ENCODE results near the gene SKOR1. TPM values are rescaled to one million over a fixed set of nuclear protein-coding genes. Genes with fewer than 3 reads are reported as not detected.

Gene SKOR1
- total RNA-seq, 1 donor, result 0.36 TPM

DNA sequence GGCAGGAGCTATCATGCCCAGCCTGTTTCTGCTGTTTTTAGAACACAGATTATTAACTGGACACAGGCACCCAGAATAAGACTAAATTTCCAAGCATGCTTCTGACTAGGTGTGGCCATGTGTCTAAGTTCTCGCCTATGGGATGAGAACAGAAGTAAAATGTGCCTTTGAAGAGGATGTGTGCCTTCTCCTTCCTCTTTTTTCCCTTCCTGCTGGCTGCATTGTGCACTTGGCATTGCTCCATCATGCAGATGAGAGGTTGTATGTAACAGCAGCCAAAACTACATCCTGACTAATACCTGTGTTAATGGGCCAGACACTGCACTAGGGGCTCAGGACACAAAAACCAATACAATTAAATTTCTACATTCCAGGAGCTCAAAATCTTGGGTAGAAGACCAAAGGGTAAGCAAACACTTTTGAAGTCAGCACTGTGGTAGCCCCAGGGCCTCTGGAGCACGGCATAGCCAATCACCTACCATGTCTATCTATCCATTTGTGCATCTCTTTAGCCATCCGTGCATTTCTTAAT lies 55.4 kb downstream of the SKOR1 start:
- Histone ChIP-seq H3K27ac (ENCODE audit: low read depth, low read length) (no peak overlapping the region), H3K79me2 (ENCODE audit: insufficient read depth, low read length) (no peaks in the 10 kb centered on the region), H3K4me2 (ENCODE audit: insufficient read depth, low read length) (no peak overlapping the region), H3K27me3 (ENCODE audit: insufficient read depth, low read length) (peaks cover 3% of the 10 kb centered on the region), H3K9me3 (ENCODE audit: low read depth, low read length) (no peaks in the 10 kb centered on the region), H3K36me3 (ENCODE audit: insufficient read depth, low read length) (no peaks in the 10 kb centered on the region), H3K4me1 (ENCODE audit: insufficient read depth, low read length) (no peaks in the 10 kb centered on the region), H4K20me1 (ENCODE audit: insufficient read depth, low read length) (no peaks in the 10 kb centered on the region), H2AFZ (ENCODE audit: low read length) (no peak overlapping the region), H3K4me3 (ENCODE audit: insufficient read depth, low read length) (no peak overlapping the region)
- TF ChIP-seq, protein P1, sequence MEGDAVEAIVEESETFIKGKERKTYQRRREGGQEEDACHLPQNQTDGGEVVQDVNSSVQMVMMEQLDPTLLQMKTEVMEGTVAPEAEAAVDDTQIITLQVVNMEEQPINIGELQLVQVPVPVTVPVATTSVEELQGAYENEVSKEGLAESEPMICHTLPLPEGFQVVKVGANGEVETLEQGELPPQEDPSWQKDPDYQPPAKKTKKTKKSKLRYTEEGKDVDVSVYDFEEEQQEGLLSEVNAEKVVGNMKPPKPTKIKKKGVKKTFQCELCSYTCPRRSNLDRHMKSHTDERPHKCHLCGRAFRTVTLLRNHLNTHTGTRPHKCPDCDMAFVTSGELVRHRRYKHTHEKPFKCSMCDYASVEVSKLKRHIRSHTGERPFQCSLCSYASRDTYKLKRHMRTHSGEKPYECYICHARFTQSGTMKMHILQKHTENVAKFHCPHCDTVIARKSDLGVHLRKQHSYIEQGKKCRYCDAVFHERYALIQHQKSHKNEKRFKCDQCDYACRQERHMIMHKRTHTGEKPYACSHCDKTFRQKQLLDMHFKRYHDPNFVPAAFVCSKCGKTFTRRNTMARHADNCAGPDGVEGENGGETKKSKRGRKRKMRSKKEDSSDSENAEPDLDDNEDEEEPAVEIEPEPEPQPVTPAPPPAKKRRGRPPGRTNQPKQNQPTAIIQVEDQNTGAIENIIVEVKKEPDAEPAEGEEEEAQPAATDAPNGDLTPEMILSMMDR (IDR thresholded peaks at IDR 0.05; ENCODE audit: extremely low read depth, low read depth, low read length), result no peak
- no peak for DNase-seq (ENCODE audit: insufficient read length, low spot score, missing footprints)

DNA sequence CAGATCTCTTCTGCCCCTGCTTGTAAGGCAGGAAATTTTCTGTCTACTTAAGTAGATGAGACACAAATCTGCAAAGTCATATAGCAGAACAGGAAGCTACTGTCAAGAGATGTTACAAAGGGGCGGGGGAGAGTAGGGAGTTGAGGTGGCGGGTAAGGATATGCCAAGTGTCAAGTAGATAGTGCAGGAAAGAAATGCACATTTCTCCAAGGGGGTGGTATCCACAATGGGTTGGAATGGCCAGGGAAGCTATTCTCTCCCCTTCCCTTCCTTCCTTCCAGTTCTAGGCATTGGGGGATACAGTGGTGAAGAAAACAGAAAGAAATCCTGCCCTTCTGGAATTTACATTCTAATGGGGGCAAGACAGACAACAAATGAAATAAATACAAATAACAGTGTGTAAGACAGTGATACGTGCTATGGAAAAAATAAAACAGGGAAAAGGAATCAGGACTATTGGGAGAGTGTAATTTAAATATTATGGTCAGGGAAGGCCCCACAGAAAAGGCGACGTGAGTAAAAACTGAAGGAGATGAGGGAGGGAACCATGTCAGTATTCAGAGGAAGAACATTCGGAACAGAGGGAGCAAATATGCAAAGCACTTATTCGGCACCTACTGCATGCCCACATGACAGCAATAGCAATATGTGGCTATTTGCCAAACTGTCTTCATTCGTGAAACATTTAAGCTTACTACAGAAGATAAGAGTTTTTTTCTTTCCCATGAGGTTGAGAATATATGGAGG lies 57.4 kb downstream of the SKOR1 start:
- Histone ChIP-seq H2AFZ (ENCODE audit: low read length) (no peak overlapping the region), H3K4me3 (ENCODE audit: insufficient read depth, low read length) (no peak overlapping the region), H3K27me3 (ENCODE audit: insufficient read depth, low read length) (peaks cover 3% of the 10 kb centered on the region), H3K9me3 (ENCODE audit: low read depth, low read length) (no peaks in the 10 kb centered on the region), H3K4me2 (ENCODE audit: insufficient read depth, low read length) (no peak overlapping the region), H3K36me3 (ENCODE audit: insufficient read depth, low read length) (no peaks in the 10 kb centered on the region), H3K27ac (ENCODE audit: low read depth, low read length) (no peak overlapping the region), H3K4me1 (ENCODE audit: insufficient read depth, low read length) (no peaks in the 10 kb centered on the region), H4K20me1 (ENCODE audit: insufficient read depth, low read length) (no peaks in the 10 kb centered on the region), H3K79me2 (ENCODE audit: insufficient read depth, low read length) (no peaks in the 10 kb centered on the region)
- TF ChIP-seq, protein P1 (IDR thresholded peaks at IDR 0.05; ENCODE audit: extremely low read depth, low read depth, low read length), result no peak
- no peak for DNase-seq (ENCODE audit: insufficient read length, low spot score, missing footprints)

DNA sequence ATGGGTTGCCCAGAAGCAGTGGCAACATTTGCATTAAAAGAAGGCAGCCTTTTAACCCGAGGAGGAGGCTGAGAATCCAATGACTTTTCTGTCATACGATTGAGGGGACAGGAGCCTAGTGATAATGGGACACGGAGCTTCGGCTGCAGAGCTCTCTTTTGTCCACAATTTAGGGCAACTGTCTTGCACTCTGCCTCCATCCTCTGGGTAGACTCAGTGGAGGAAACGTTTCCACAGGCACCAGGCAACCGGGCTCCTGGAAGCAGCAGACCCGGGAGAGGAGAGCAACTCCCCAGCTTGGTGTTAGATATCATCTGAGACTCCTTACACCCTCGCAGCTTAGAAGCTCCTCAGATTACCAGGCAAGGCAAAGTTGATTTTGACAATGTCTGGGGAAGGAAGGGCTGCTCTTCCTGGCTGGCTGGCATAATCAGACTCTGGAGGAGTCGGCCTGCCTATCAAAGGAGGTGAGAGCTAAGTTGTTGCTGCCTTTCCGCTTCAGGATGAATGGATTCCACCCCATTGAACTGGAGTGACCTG lies 58.0 kb downstream of the SKOR1 start:
- no peak overlapping the region for H2AFZ ChIP-seq (ENCODE audit: low read length)
- no peak overlapping the region for H3K27ac ChIP-seq (ENCODE audit: low read depth, low read length)
- H3K4me2 ChIP-seq (ENCODE audit: insufficient read depth, low read length), result no peak overlapping the region

DNA sequence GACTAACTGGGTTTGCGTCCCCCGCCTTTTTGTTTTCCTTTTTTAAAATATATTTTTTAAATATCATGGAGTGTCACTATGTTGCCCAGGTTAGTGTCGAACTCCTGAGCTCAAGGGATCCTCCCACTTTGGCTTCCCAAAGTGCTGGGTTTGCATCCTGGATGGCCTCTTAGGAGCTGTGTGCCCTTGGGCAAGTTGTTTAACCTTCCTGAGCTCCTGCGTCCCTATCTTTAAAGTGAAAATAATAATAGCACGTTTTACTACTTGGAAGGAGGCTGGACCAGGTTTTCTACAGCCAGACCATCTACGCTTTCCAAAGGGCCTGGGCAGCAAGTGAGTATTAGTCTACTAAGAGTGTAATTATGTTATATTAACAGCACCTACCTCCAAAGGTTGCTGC lies 58.7 kb downstream of the SKOR1 start:
- Histone ChIP-seq H3K9me3 (ENCODE audit: low read depth, low read length) (no peaks in the 10 kb centered on the region), H3K4me2 (ENCODE audit: insufficient read depth, low read length) (peak overlapping the region; percentile 80), H4K20me1 (ENCODE audit: insufficient read depth, low read length) (no peaks in the 10 kb centered on the region), H3K27me3 (ENCODE audit: insufficient read depth, low read length) (peaks cover 10% of the 10 kb centered on the region), H3K4me3 (ENCODE audit: insufficient read depth, low read length) (peak overlapping the region; percentile 75), H3K4me1 (ENCODE audit: insufficient read depth, low read length) (no peaks in the 10 kb centered on the region), H2AFZ (ENCODE audit: low read length) (peak overlapping the region; percentile 63), H3K36me3 (ENCODE audit: insufficient read depth, low read length) (no peaks in the 10 kb centered on the region), H3K27ac (ENCODE audit: low read depth, low read length) (no peak overlapping the region), H3K79me2 (ENCODE audit: insufficient read depth, low read length) (no peaks in the 10 kb centered on the region)
- TF ChIP-seq, protein P1 (IDR thresholded peaks at IDR 0.05; ENCODE audit: extremely low read depth, low read depth, low read length), result no peak
- DNase-seq (ENCODE audit: insufficient read length, low spot score, missing footprints), result peak; percentile 87

More for the DNA sequence above, 58.0 kb downstream of the SKOR1 start:
- Histone ChIP-seq H3K4me1 (ENCODE audit: insufficient read depth, low read length) (no peaks in the 10 kb centered on the region), H4K20me1 (ENCODE audit: insufficient read depth, low read length) (no peaks in the 10 kb centered on the region), H3K27me3 (ENCODE audit: insufficient read depth, low read length) (peaks cover 8% of the 10 kb centered on the region), H3K79me2 (ENCODE audit: insufficient read depth, low read length) (no peaks in the 10 kb centered on the region), H3K4me3 (ENCODE audit: insufficient read depth, low read length) (no peak overlapping the region), H3K36me3 (ENCODE audit: insufficient read depth, low read length) (no peaks in the 10 kb centered on the region), H3K9me3 (ENCODE audit: low read depth, low read length) (no peaks in the 10 kb centered on the region)
- DNase-seq (ENCODE audit: insufficient read length, low spot score, missing footprints), result no peak
- TF ChIP-seq, protein P1 (IDR thresholded peaks at IDR 0.05; ENCODE audit: extremely low read depth, low read depth, low read length), result no peak
